ENCODE measurements around the gene ANAPC5.
A peak's percentile ranks its signal among the peaks of the same experiment; 100 is the strongest.
"Not testable (repeated sequence)": the region's sequence is repeated elsewhere in the genome, so short reads cannot be mapped to it uniquely, and the experiment has no call there.

The ANAPC5 gene

GRCh38 chr12:121351820-121352681, at the start of gene ANAPC5:
TSS of gene ANAPC5 (minus strand) at chr12:121352411. CDS start at chr12:121352340, 71 bp downstream.
- peak; percentile 86 to 91 for DNase-seq (ENCODE audit: low read depth in 2 of 2)

- peak; percentile 38 to 46 for DNase-seq (ENCODE audit: low read depth in 2 of 2)
Measured at GRCh38 chr12:121400332-121401139, 48.3 kb upstream of the ANAPC5 start.

GRCh38 chr12:121399391-121400331, 47.5 kb upstream of the ANAPC5 start, which contains the start of gene RNF34:
TSS of gene RNF34 (plus strand) at chr12:121400118. CDS start at chr12:121400213, 95 bp downstream.
- peak; percentile 95 to 97 for DNase-seq (ENCODE audit: low read depth in 2 of 2)

- DNase-seq (ENCODE audit: low read depth in 2 of 2): no peak
Measured at GRCh38 chr12:121398355-121398754, 46.1 kb upstream of the ANAPC5 start.

- DNase-seq (ENCODE audit: low read depth in 2 of 2): no peak
Measured at GRCh38 chr12:121397521-121397920, 45.3 kb upstream of the ANAPC5 start.

GRCh38 chr12:121392325-121392716, 40.1 kb upstream of the ANAPC5 start:
- no peak for DNase-seq (ENCODE audit: low read depth in 2 of 2)

GRCh38 chr12:121391619-121392324, 39.6 kb upstream of the ANAPC5 start:
- DNase-seq (ENCODE audit: low read depth in 2 of 2): no peak

- DNase-seq (ENCODE audit: low read depth in 2 of 2): no peak
Measured at GRCh38 chr12:121390856-121391255, 38.6 kb upstream of the ANAPC5 start.

- no peak for DNase-seq (ENCODE audit: low read depth in 2 of 2)
Measured at GRCh38 chr12:121388421-121388981, 36.3 kb upstream of the ANAPC5 start.

- DNase-seq (ENCODE audit: low read depth in 2 of 2): not testable (repeated sequence)
Measured at GRCh38 chr12:121384891-121385290, 32.7 kb upstream of the ANAPC5 start.

GRCh38 chr12:121383601-121384021, 31.4 kb upstream of the ANAPC5 start:
- no peak for DNase-seq (ENCODE audit: low read depth in 2 of 2)

- no peak for DNase-seq (ENCODE audit: low read depth in 2 of 2)
Measured at GRCh38 chr12:121379945-121380344, 27.7 kb upstream of the ANAPC5 start.

GRCh38 chr12:121378736-121379135, 26.5 kb upstream of the ANAPC5 start:
- DNase-seq (ENCODE audit: low read depth in 2 of 2): no peak

GRCh38 chr12:121376754-121377697, 24.8 kb upstream of the ANAPC5 start:
- DNase-seq (ENCODE audit: low read depth in 2 of 2): no peak

- DNase-seq (ENCODE audit: low read depth in 2 of 2): not testable (repeated sequence)
Measured at GRCh38 chr12:121374945-121375584, 22.9 kb upstream of the ANAPC5 start.

- not testable (repeated sequence) for DNase-seq (ENCODE audit: low read depth in 2 of 2)
Measured at GRCh38 chr12:121374336-121374735, 22.1 kb upstream of the ANAPC5 start.

GRCh38 chr12:121373755-121374154, 21.5 kb upstream of the ANAPC5 start:
- no peak for DNase-seq (ENCODE audit: low read depth in 2 of 2)

- DNase-seq (ENCODE audit: low read depth in 2 of 2): no peak
Measured at GRCh38 chr12:121371404-121371803, 19.2 kb upstream of the ANAPC5 start.

- no peak for DNase-seq (ENCODE audit: low read depth in 2 of 2)
Measured at GRCh38 chr12:121366063-121366459, 13.8 kb upstream of the ANAPC5 start.

Measured in stimulated activated CD8-positive, alpha-beta memory T cell treated with anti-CD3 and anti-CD28 coated beads, Interleukin-7, amount 100 ng/mL, for 4 hours (primary cell).